K562 (cell line): Measurements from ENCODE around the gene ZNF69. TPM values are rescaled to one million over a fixed set of nuclear protein-coding genes. Genes with fewer than 3 reads are reported as not detected.
"Not testable (repeated sequence)": the region's sequence is repeated elsewhere in the genome, so short reads cannot be mapped to it uniquely, and the experiment has no call there.

ENCODE experiments used
- ATAC-seq: fragments of 200-7000 bp; cut with Tn5 transposase; 3 replicates; pipeline ENCODE4 v1.9.1; 2020; ENCODE audit warnings: moderate library complexity
- BruUV-seq: library from RNA; stranded (reverse); fragments of 400-500 nt; replicated peaks from 2 replicates; lab custom pipeline; 2021; lab: Mats Ljungman, UMichigan
- CTCF ChIA-PET: fragments of 300-600 bp; formaldehyde crosslinking; extraction: SDS; loops from one replicate; lab custom pipeline; 2021; ENCODE audit warnings: low intra/inter-chr PET ratio; lab: Yijun Ruan, JAX
- POLR2A ChIA-PET: fragments of 300-600, 350-650 bp; sonication (Branson Sonifier 250); formaldehyde crosslinking; extraction: SDS; loops from one replicate; lab custom pipeline; 2021; ENCODE audit warnings: antibody characterized with exemption, inconsistent platforms; lab: Yijun Ruan, JAX
- DNase-seq, 4 experiments: peaks; one replicate each; pipeline versions ENCODE4 v3.0.0 to v3.0.0-alpha.2; 2011 to 2018; ENCODE audit warnings: low spot score in 3 of 4, mixed read lengths in 3 of 4; ENCODE audit errors: extremely low read depth in 1 of 4
- FAIRE-seq: peaks from 2 replicates; lab custom pipeline; 2011; peaks lifted over from hg19 to GRCh38; lab: Jason Lieb, UNC
- H2AFZ ChIP-seq: 2 replicates; pipeline ENCODE4 v1.6.0; 2011; ENCODE audit warnings: low read depth, low read length, control low read depth, inconsistent platforms
- H3K27ac ChIP-seq: fragments of 200-600 bp; 3 replicates; pipeline ENCODE4 v1.8.0; 2011; ENCODE audit warnings: low read depth, mild to moderate bottlenecking, control low read depth, inconsistent platforms, low read length, moderate library complexity, mixed read lengths; ENCODE audit errors: extremely low read depth
- H3K27me3 ChIP-seq, 2 experiments: fragments of 300-600 bp in 1 of 2; 2 replicates in 1 of 2; 3 replicates in 1 of 2; pipeline versions ENCODE4 v1.6.0 to v1.8.0; 2011; ENCODE audit warnings: inconsistent platforms in 2 of 2, low read length in 2 of 2, mild to moderate bottlenecking in 1 of 2, mixed read lengths in 1 of 2, moderate library complexity in 1 of 2; ENCODE audit not compliant: control insufficient read depth in 2 of 2, insufficient read depth in 2 of 2
- H3K36me3 ChIP-seq: fragments of 300-600 bp; 3 replicates; pipeline ENCODE4 v1.8.0; 2011; ENCODE audit warnings: mild to moderate bottlenecking, low read length, inconsistent platforms; ENCODE audit not compliant: control insufficient read depth, insufficient read depth
- H3K4me1 ChIP-seq, 2 experiments: fragments of 200-600 bp in 1 of 2; replicated peaks in 1 of 2; 2 replicates in 1 of 2; 3 replicates in 1 of 2; pipeline versions ENCODE4 v1.5.1 to v1.8.0; 2011; ENCODE audit warnings: inconsistent platforms in 2 of 2, low read length in 2 of 2, mild to moderate bottlenecking in 1 of 2, mixed read lengths in 1 of 2, moderate library complexity in 1 of 2; ENCODE audit not compliant: control insufficient read depth in 2 of 2, insufficient read depth in 2 of 2
- H3K4me2 ChIP-seq: 2 replicates; pipeline ENCODE4 v1.6.1; 2011; ENCODE audit warnings: low read length, control low read depth, inconsistent platforms, mixed read lengths; ENCODE audit not compliant: insufficient read depth
- H3K4me3 ChIP-seq: fragments of 200-600 bp; sonication (generic), shearing (Covaris generic); 2 replicates; pipeline ENCODE4 v1.5.1; 2016; ENCODE audit warnings: control low read depth, inconsistent platforms
- H3K79me2 ChIP-seq: fragments of 200-600 bp; 3 replicates; pipeline ENCODE4 v1.8.0; 2011; ENCODE audit warnings: low read length, inconsistent platforms; ENCODE audit not compliant: control insufficient read depth, insufficient read depth
- H3K9ac ChIP-seq, 2 experiments: 2 replicates each; pipeline versions ENCODE4 v1.6.0 to v1.6.1; 2011; ENCODE audit warnings: low read depth in 2 of 2, low read length in 2 of 2, control low read depth in 1 of 2, inconsistent platforms in 1 of 2, mild to moderate bottlenecking in 1 of 2, mixed read lengths in 1 of 2; ENCODE audit not compliant: insufficient read depth in 1 of 2
- H3K9me1 ChIP-seq: one replicate; pipeline ENCODE4 v1.6.0; 2011; ENCODE audit warnings: inconsistent platforms, mild to moderate bottlenecking, low read length, moderate library complexity; ENCODE audit not compliant: control insufficient read depth, insufficient read depth
- H3K9me3 ChIP-seq: replicated peaks from 2 replicates; pipeline ENCODE4 v1.5.1; 2011; ENCODE audit warnings: low read depth, low read length, inconsistent platforms; ENCODE audit not compliant: control insufficient read depth, insufficient read depth
- H4K20me1 ChIP-seq: replicated peaks from 2 replicates; pipeline ENCODE4 v1.6.1; 2011; ENCODE audit warnings: low read length, inconsistent platforms, mixed read lengths; ENCODE audit not compliant: control insufficient read depth, insufficient read depth
- CBX1 ChIP-seq: sonication (generic); IDR thresholded peaks from 2 replicates; pipeline ENCODE4 v1.6.1; 2016; ENCODE audit warnings: antibody characterized with exemption, low read depth, mild to moderate bottlenecking
- CBX3 ChIP-seq, 2 experiments: IDR thresholded peaks; 1 replicate in 1 of 2; 2 replicates in 1 of 2; pipeline ENCODE4 v1.6.1; 2012; ENCODE audit warnings: inconsistent platforms in 2 of 2, low read length in 2 of 2, borderline replicate concordance in 1 of 2, control low read depth in 1 of 2
- CBX5 ChIP-seq: IDR thresholded peaks from 2 replicates; pipeline ENCODE4 v1.6.1; 2014; ENCODE audit warnings: low read depth, borderline replicate concordance
- EP400 ChIP-seq: fragments of 450-650 bp; IDR thresholded peaks from 2 replicates; pipeline ENCODE4 v1.6.1; 2017; ENCODE audit warnings: antibody characterized with exemption, mild to moderate bottlenecking, moderate library complexity
- RBM25 ChIP-seq: fragments of 200-400 bp; formaldehyde crosslinking; IDR thresholded peaks from 2 replicates; pipeline ENCODE4 v1.6.1; 2018; ENCODE audit warnings: low read length, low read depth, moderate library complexity; ENCODE audit not compliant: severe bottlenecking
- SOX6 ChIP-seq: fragments of 450-650 bp; IDR thresholded peaks from 2 replicates; pipeline ENCODE4 v1.6.1; 2014; ENCODE audit warnings: mild to moderate bottlenecking
- TRIM28 ChIP-seq: fragments of 450-650 bp; IDR thresholded peaks from 2 replicates; pipeline ENCODE4 v1.6.1; 2017
- XRCC3 ChIP-seq: fragments of 450-650 bp; IDR thresholded peaks from 2 replicates; pipeline ENCODE4 v1.6.1; 2017; ENCODE audit warnings: mild to moderate bottlenecking, moderate library complexity
- ZNF280A ChIP-seq: fragments of 450-650 bp; IDR thresholded peaks from 2 replicates; pipeline ENCODE4 v1.6.1; 2018; ENCODE audit warnings: mild to moderate bottlenecking, low read depth; ENCODE audit not compliant: partially characterized antibody
- ZNF512 ChIP-seq: IDR thresholded peaks from 2 replicates; pipeline ENCODE4 v1.6.1; 2016; ENCODE audit warnings: missing genetic modification characterization, missing compliant biosample characterization
- ZNF75A ChIP-seq: fragments of 450-650 bp; formaldehyde crosslinking; IDR thresholded peaks from 2 replicates; pipeline ENCODE4 v1.4.0; 2020; ENCODE audit warnings: mild to moderate bottlenecking
- WGBS: fragments of 100-300 bp; shearing (Covaris generic); methylation state at CpG from one replicate; pipeline ENCODE4 v1.1.6; 2016; ENCODE audit warnings: low coverage, mixed read lengths; ENCODE audit not compliant: insufficient coverage; ENCODE audit errors: missing lambda C conversion rate; 5-methylcytosine and 5-hydroxymethylcytosine counted together
- in situ Hi-C: fragments of 300-500 bp; cut with MboI; formaldehyde crosslinking; loops from 4 replicates; pipeline ENCODE4 v1.15.0; 2018; ENCODE audit warnings: inconsistent platforms, mixed read lengths
- intact Hi-C: fragments of 100-400 bp; cut with micrococcal nuclease; formaldehyde crosslinking; loops from 2 replicates; pipeline ENCODE4 v1.14.2; 2022
- polyA plus RNA-seq, 8 experiments: library from polyadenylated mRNA; depleted of rRNA in 4 of 8; stranded (reverse) in 5 of 8; unstranded in 3 of 8; fragments of >200 nt; fragmentation: Nextera tagmentation in 2 of 8; fragmentation: Illumina TruSeq in 1 of 8; extraction: Ambion mirVana in 2 of 8; extraction: Trizol in 1 of 8; gene quantifications; 2 replicates each; pipeline versions ENCODE4 v1.2.1 to v1.2.3, GENCODE V29; 2011 to 2014; ENCODE audit warnings: inconsistent platforms in 1 of 8, missing spikeins in 1 of 8
- total RNA-seq, 7 experiments: library from RNA; depleted of rRNA in 6 of 7; stranded (reverse); fragments of >200 nt in 6 of 7; fragmentation: Illumina TruSeq in 2 of 7; extraction: Trizol in 2 of 7; gene quantifications; 2 replicates each; pipeline versions ENCODE4 v1.2.1 to v1.2.3, GENCODE V29; 2011 to 2021; ENCODE audit warnings: low replicate concordance in 1 of 7

ZNF69 gene
- total and polyA plus RNA-seq, 9 of the 15 experiments (the other 6 are each of a cell fraction or from before 2014, with no cell fraction given) = 2.3 to 5.4 (median 3.6) TPM

GRCh38 chr19:11949614-11950080, 62.1 kb downstream of the ZNF69 start:
- H3K4me1 ChIP-seq, H3K9ac ChIP-seq, H3K9me1 ChIP-seq, DNase-seq, BruUV-seq, H4K20me1 ChIP-seq, FAIRE-seq, H3K4me3 ChIP-seq, ATAC-seq, H3K27ac ChIP-seq, H3K79me2 ChIP-seq, CTCF ChIA-PET, POLR2A ChIA-PET, intact Hi-C loops, H3K4me2 ChIP-seq, H3K27me3 ChIP-seq, H2AFZ ChIP-seq, in situ Hi-C loops: not testable (repeated sequence)
- H3K36me3 ChIP-seq = peaks cover 57% of the 10 kb centered on the region
- peaks cover 60% of the 10 kb centered on the region for H3K9me3 ChIP-seq
- 93% methylated on average over 4 of the region's 4 CpGs for WGBS
- TF ChIP-seq ZNF512 (tag) (0 out of 2 replicates have a peak, but pooled peaks have one; percentile 10), RBM25 (peak; percentile 16), ZNF75A (peak; percentile 89), SOX6 (peak; percentile 45), EP400 (0 out of 2 replicates have a peak, but pooled peaks have one; percentile 1), CBX3 (IDR thresholded peaks at IDR 0.05; ENCODE audit: borderline replicate concordance in 1 of 2, low read length in 2 of 2) (peak in 1 of 2 experiments; percentile 74; a peak in 2 of 3 replicates), ZNF280A (peak; percentile 90), CBX5 (peak; percentile 94), CBX1 (0 out of 2 replicates have a peak, but pooled peaks have one; percentile 78), XRCC3 (peak; percentile 48; the same call in 1 of the 2 replicates), TRIM28 (peak; percentile 72)
